GM23338 (cell line): ENCODE measurements around the gene PTPRR. TPM values are rescaled to one million over a fixed set of nuclear protein-coding genes. Genes with fewer than 3 reads are reported as not detected.

Experiments
- ATAC-seq: fragments of 200-7000 bp; cut with Tn5 transposase; 3 replicates; pipeline ENCODE4 v1.9.1; 2020
- DNase-seq: peaks from one replicate; pipeline ENCODE4 v3.0.0-alpha.2; 2015; ENCODE audit warnings: low spot score
- H2AFZ ChIP-seq: fragments of 200-600 bp; sonication (generic); 2 replicates; pipeline ENCODE4 v1.8.0; 2016; ENCODE audit warnings: antibody characterized with exemption, mild to moderate bottlenecking, moderate library complexity
- H3F3A ChIP-seq: fragments of 200-600 bp; sonication (generic); replicated peaks from 2 replicates; pipeline ENCODE4 v1.8.0; 2017; ENCODE audit warnings: antibody characterized with exemption, mixed run types, low read depth
- H3K27ac ChIP-seq: fragments of 200-600 bp; sonication (generic); 2 replicates; pipeline ENCODE4 v1.6.1; 2016; ENCODE audit warnings: low read depth
- H3K27me3 ChIP-seq: fragments of 200-600 bp; sonication (generic); 2 replicates; pipeline ENCODE4 v1.8.0; 2016; ENCODE audit warnings: mild to moderate bottlenecking, mixed run types, moderate library complexity; ENCODE audit not compliant: insufficient read depth
- H3K36me3 ChIP-seq: fragments of 200-600 bp; sonication (generic); 2 replicates; pipeline ENCODE4 v1.8.0; 2016; ENCODE audit warnings: mild to moderate bottlenecking; ENCODE audit not compliant: insufficient read depth
- H3K4me1 ChIP-seq: fragments of 200-600 bp; sonication (generic); 2 replicates; pipeline ENCODE4 v1.8.0; 2016; ENCODE audit warnings: mild to moderate bottlenecking, moderate library complexity; ENCODE audit not compliant: insufficient read depth
- H3K4me2 ChIP-seq: fragments of 200-600 bp; sonication (generic); 2 replicates; pipeline ENCODE4 v1.7.1; 2017; ENCODE audit warnings: mixed run types
- H3K4me3 ChIP-seq: fragments of 200-600 bp; sonication (generic); 2 replicates; pipeline ENCODE4 v1.6.1; 2016; ENCODE audit warnings: mixed run types
- H3K79me2 ChIP-seq: fragments of 200-600 bp; sonication (generic); replicated peaks from 2 replicates; pipeline ENCODE4 v1.8.0; 2017; ENCODE audit warnings: mild to moderate bottlenecking; ENCODE audit not compliant: insufficient read depth
- H3K9me2 ChIP-seq: fragments of 200-600 bp; sonication (generic); 2 replicates; pipeline ENCODE4 v1.8.0; 2017; ENCODE audit not compliant: insufficient read depth
- H4K20me1 ChIP-seq: fragments of 200-600 bp; sonication (generic); replicated peaks from 2 replicates; pipeline ENCODE4 v1.8.0; 2017; ENCODE audit warnings: mild to moderate bottlenecking; ENCODE audit not compliant: insufficient read depth
- H3K27ac Mint-ChIP-seq: 2 replicates; pipeline ENCODE4 v1.8.0; 2020; ENCODE audit warnings: inconsistent platforms, mild to moderate bottlenecking, moderate library complexity, mixed read lengths
- H3K27me3 Mint-ChIP-seq: 3 replicates; pipeline ENCODE4 v1.8.0; 2022; ENCODE audit warnings: low read depth, mild to moderate bottlenecking, moderate library complexity, mixed read lengths, inconsistent platforms; ENCODE audit not compliant: insufficient read depth, poor library complexity
- H3K36me3 Mint-ChIP-seq: 3 replicates; pipeline ENCODE4 v1.8.0; 2021; ENCODE audit warnings: low read depth, mild to moderate bottlenecking, inconsistent platforms, moderate library complexity, mixed read lengths
- H3K4me1 Mint-ChIP-seq: 3 replicates; pipeline ENCODE4 v1.8.0; 2020; ENCODE audit warnings: mild to moderate bottlenecking, inconsistent platforms, mixed read lengths
- H3K4me3 Mint-ChIP-seq: 3 replicates; pipeline ENCODE4 v1.8.0; 2021; ENCODE audit warnings: moderate library complexity, mild to moderate bottlenecking, inconsistent platforms, mixed read lengths
- H3K9me3 Mint-ChIP-seq: 3 replicates; pipeline ENCODE4 v1.8.0; 2020; ENCODE audit warnings: moderate library complexity, mild to moderate bottlenecking, inconsistent platforms, mixed read lengths
- CREB1 ChIP-seq: fragments of 250-450 bp; sonication (Bioruptor Pico); IDR thresholded peaks from 2 replicates; pipeline ENCODE4 v1.5.0; 2020; ENCODE audit warnings: low read depth, mild to moderate bottlenecking, moderate library complexity
- CTCF ChIP-seq, 2 experiments: fragments of 200-600 bp in 1 of 2; sonication (generic) in 1 of 2; conservative IDR thresholded peaks; 2 replicates each; pipeline versions ENCODE4 v1.5.1 to v1.6.1; 2016 to 2017; ENCODE audit warnings: antibody characterized with exemption in 2 of 2, low read depth in 2 of 2, mild to moderate bottlenecking in 2 of 2, moderate library complexity in 1 of 2
- ETS1 ChIP-seq: IDR thresholded peaks from 2 replicates; pipeline ENCODE4 v1.6.1; 2016; ENCODE audit warnings: antibody characterized with exemption
- EZH2 ChIP-seq: fragments of 200-600 bp; sonication (generic); IDR thresholded peaks from one replicate; pipeline ENCODE4 v1.8.0; 2017; ENCODE audit warnings: antibody characterized with exemption, mild to moderate bottlenecking, low read depth; ENCODE audit not compliant: unreplicated experiment
- EZH2phosphoT487 ChIP-seq: fragments of 200-600 bp; sonication (generic); IDR thresholded peaks from one replicate; pipeline ENCODE4 v1.8.1; 2018; ENCODE audit warnings: antibody characterized with exemption; ENCODE audit not compliant: unreplicated experiment
- JUNB ChIP-seq: IDR thresholded peaks from one replicate; pipeline ENCODE4 v1.6.1; 2016; ENCODE audit warnings: antibody characterized with exemption; ENCODE audit not compliant: unreplicated experiment
- NANOG ChIP-seq: IDR thresholded peaks from 2 replicates; pipeline ENCODE4 v1.6.1; 2016; ENCODE audit warnings: antibody characterized with exemption, borderline replicate concordance
- POLR2AphosphoS5 ChIP-seq: IDR thresholded peaks from 2 replicates; pipeline ENCODE4 v1.6.1; 2016; ENCODE audit warnings: antibody characterized with exemption, low read depth
- REST ChIP-seq: IDR thresholded peaks from one replicate; pipeline ENCODE4 v1.6.1; 2018; ENCODE audit warnings: antibody characterized with exemption; ENCODE audit not compliant: unreplicated experiment
- STAT1 ChIP-seq: IDR thresholded peaks from one replicate; pipeline ENCODE4 v1.6.1; 2016; ENCODE audit warnings: antibody characterized with exemption; ENCODE audit not compliant: unreplicated experiment
- ZNF114 ChIP-seq: fragments of 250-450 bp; sonication (Bioruptor Pico); IDR thresholded peaks from 2 replicates; pipeline ENCODE4 v1.5.0; 2020; ENCODE audit warnings: mild to moderate bottlenecking, moderate library complexity
- ZNF331 ChIP-seq: fragments of 250-450 bp; sonication (Bioruptor Pico); IDR thresholded peaks from 2 replicates; pipeline ENCODE4 v1.5.0; 2020; ENCODE audit warnings: low read depth, mild to moderate bottlenecking, moderate library complexity
- ZNF462 ChIP-seq: fragments of 250-450 bp; sonication (Bioruptor Pico); IDR thresholded peaks from 2 replicates; pipeline ENCODE4 v1.5.0; 2020; ENCODE audit warnings: mild to moderate bottlenecking, moderate library complexity
- polyA plus RNA-seq: library from polyadenylated mRNA; unstranded; fragments of >200 nt; fragmentation: Nextera tagmentation; extraction: Ambion mirVana; gene quantifications from 2 replicates; pipeline ENCODE4 v1.2.1, GENCODE V29; 2016
- total RNA-seq: library from RNA; depleted of rRNA; stranded (reverse); fragments of >200 nt; shearing (Covaris generic); gene quantifications from 2 replicates; pipeline ENCODE4 v1.2.3, GENCODE V29; 2014

The PTPRR gene
- total and polyA plus RNA-seq, 2 experiments from 2014 or later, result 0.26 to 0.76 TPM

- H3K27ac Mint-ChIP-seq, result no peak overlapping the region
- H4K20me1 ChIP-seq, result no peaks in the 10 kb centered on the region
- H3K4me3 Mint-ChIP-seq, result no peak overlapping the region
- H3K9me3 Mint-ChIP-seq, result no peaks in the 10 kb centered on the region
- H3K27me3 Mint-ChIP-seq, result peaks cover 8% of the 10 kb centered on the region
- peaks cover 10% of the 10 kb centered on the region; the same call in 2 of the 3 replicates for H3K4me1 Mint-ChIP-seq
- DNase-seq (no peak), ATAC-seq (no peak)
- H3K4me1 ChIP-seq, result peaks cover 14% of the 10 kb centered on the region
- H3K36me3 Mint-ChIP-seq, result no peaks in the 10 kb centered on the region
- no peak overlapping the region for H3K4me2 ChIP-seq
- no peaks in the 10 kb centered on the region; the same call in 1 of the 2 replicates for H3F3A ChIP-seq
- no peaks in the 10 kb centered on the region for H3K36me3 ChIP-seq
- 0 out of 2 replicates have a peak, but pooled peaks cover 4% of the 10 kb centered on the region for H3K9me2 ChIP-seq
- H3K4me3 ChIP-seq, result no peak overlapping the region
- no peak overlapping the region for H3K27ac ChIP-seq
- no peak overlapping the region for H2AFZ ChIP-seq
- peaks cover 20% of the 10 kb centered on the region for H3K27me3 ChIP-seq
- no peaks in the 10 kb centered on the region for H3K79me2 ChIP-seq
- TF ChIP-seq ETS1 (no peak), JUNB (no peak), REST (no peak), EZH2phosphoT487 (no peak), POLR2AphosphoS5 (no peak), EZH2 (no peak), ZNF331 (no peak), ZNF114 (CRISPR knock-in tag) (no peak), STAT1 (no peak), CREB1 (CRISPR knock-in tag) (no peak), ZNF462 (CRISPR knock-in tag) (no peak), NANOG (no peak), CTCF (conservative IDR thresholded peaks at IDR 0.05; ENCODE audit: low read depth in 2 of 2) (no peak)
Observed at GRCh38 chr12:70918321-70918720, 2.2 kb downstream of the PTPRR start.
